GM12873 (cell line): ENCODE results near the gene FOSB.
A peak's percentile ranks its signal among the peaks of the same experiment; 100 is the strongest.

Experiments used
- TF ChIP-seq, protein P1 (sequence below): IDR thresholded peaks from 2 replicates; pipeline ENCODE4 v1.5.1; 2012; ENCODE audit warnings: low read depth, mild to moderate bottlenecking, moderate library complexity, low read length, control low read depth; ENCODE audit not compliant: insufficient read depth; ENCODE audit errors: missing control alignments

FOSB gene

DNA sequence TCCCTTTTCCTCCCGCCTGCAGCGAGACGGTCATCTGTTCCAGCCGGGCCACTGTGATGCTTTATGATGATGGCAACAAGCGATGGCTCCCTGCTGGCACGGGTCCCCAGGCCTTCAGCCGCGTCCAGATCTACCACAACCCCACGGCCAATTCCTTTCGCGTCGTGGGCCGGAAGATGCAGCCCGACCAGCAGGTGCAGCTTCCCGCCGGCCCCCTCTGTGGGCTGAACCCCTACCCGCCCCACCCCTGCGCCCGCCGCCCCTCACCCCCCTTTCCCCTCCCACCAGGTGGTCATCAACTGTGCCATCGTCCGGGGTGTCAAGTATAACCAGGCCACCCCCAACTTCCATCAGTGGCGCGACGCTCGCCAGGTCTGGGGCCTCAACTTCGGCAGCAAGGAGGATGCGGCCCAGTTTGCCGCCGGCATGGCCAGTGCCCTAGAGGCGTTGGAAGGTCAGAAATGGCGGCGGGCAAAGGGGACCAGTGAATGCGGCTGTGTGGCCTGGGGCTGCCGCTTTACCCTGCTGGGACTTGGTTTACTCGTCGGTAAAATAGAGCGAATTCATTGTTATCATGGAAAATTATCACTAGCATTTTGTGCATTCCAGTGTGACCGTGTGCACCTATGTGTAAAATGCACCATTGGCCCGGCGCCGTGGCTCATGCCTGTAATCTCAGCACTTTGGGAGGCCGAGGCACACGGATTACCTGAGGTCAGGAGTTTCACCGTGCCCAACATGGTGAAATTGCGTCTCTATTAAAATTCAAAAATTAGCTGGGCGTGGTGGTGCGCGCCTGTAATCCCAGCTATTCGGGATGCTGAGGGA, 50.1 kb downstream of the FOSB start:
- TF ChIP-seq, protein P1, sequence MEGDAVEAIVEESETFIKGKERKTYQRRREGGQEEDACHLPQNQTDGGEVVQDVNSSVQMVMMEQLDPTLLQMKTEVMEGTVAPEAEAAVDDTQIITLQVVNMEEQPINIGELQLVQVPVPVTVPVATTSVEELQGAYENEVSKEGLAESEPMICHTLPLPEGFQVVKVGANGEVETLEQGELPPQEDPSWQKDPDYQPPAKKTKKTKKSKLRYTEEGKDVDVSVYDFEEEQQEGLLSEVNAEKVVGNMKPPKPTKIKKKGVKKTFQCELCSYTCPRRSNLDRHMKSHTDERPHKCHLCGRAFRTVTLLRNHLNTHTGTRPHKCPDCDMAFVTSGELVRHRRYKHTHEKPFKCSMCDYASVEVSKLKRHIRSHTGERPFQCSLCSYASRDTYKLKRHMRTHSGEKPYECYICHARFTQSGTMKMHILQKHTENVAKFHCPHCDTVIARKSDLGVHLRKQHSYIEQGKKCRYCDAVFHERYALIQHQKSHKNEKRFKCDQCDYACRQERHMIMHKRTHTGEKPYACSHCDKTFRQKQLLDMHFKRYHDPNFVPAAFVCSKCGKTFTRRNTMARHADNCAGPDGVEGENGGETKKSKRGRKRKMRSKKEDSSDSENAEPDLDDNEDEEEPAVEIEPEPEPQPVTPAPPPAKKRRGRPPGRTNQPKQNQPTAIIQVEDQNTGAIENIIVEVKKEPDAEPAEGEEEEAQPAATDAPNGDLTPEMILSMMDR = no peak

DNA sequence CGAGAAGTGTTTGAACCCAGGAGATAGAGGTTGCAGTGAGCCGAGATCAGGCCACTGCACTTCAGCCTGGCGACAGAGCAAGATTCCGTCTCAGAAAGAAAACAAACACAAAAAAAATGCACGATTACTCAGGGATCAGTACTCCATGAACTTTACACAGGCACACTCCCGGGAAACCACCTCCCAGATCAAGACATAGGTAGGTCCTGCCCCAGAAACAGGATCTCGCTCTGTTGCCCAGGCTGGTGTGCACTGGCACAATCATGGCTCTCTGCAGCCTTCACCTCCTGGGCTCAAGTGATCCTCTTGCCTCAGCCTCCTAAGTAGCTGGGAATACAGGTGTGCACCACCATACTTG, 50.7 kb downstream of the FOSB start:
- TF ChIP-seq, protein P1 = no peak

- TF ChIP-seq, protein P1 = no peak
Measured at GRCh38 chr19:45522010-45522941, 54.5 kb downstream of the FOSB start.

- TF ChIP-seq, protein P1 = peak; percentile 90
Measured at GRCh38 chr19:45523642-45524256, 56.0 kb downstream of the FOSB start.

DNA sequence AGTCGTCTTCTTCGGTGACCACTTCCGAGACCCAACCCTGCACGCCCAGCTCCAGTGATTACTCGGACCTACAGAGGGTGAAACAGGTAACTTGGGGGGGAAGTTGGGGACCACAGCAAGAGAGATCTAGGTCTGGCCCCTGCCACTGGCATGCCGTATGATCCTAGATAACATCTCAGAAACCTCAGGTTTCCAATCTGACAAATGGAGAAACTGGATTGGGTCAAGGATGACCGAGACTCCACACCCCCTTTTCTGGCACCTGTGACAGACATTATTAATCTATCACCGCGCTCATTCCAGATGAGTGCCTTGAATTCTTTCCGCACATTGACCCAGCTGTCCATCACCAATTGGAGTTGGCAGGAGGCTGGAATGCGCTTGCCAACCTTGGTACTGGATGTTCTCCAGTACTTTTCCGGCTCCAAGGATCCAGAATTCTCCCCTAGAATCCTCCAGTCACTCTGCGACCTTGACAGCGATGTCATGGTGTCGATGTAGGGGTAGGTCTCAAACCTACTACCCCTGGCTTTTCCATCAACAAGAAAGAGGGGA, 56.9 kb downstream of the FOSB start:
- TF ChIP-seq, protein P1 = no peak
